ENCODE measurements around the gene INHBB. TPM values are rescaled to one million over a fixed set of nuclear protein-coding genes. Genes with fewer than 3 reads are reported as not detected.
A peak's percentile ranks its signal among the peaks of the same experiment; 100 is the strongest.

Gene INHBB
- total RNA-seq, 4 donors from 2014 or later = 0.20 to 1.1 (median 0.41) TPM; not detected in 1

GRCh38 chr2:120396013-120396860, 50.3 kb downstream of the INHBB start:
- intact Hi-C loops (cut with DNase I; ENCODE audit: low total_unique reads) (no loop called here), in situ Hi-C loops (cut with MboI; ENCODE audit: low pct_ligation_motif_present in 1 of 4, low pct_unique_long_range_greater_than_20kb in 1 of 4, low sequenced_read_pairs in 3 of 4) (no loop called here)
- Histone ChIP-seq H3K4me3 (no peak overlapping the region), H3K27ac (no peak overlapping the region), H3K4me1 (no peaks in the 10 kb centered on the region), H3K9me3 (no peaks in the 10 kb centered on the region), H3K27me3 (peaks cover 6% of the 10 kb centered on the region), H3K36me3 (no peaks in the 10 kb centered on the region)
- TF ChIP-seq CTCF (IDR thresholded peaks at IDR 0.05) (no peak), POLR2AphosphoS5 (IDR thresholded peaks at IDR 0.05) (no peak), EP300 (IDR thresholded peaks at IDR 0.05; ENCODE audit: low read depth) (no peak), POLR2A (IDR thresholded peaks at IDR 0.05) (no peak)
- DNase-seq = peak; percentile 1
- 71% methylated on average over 26 of the region's 31 CpGs; no CpG with 5 or more reads in 1 of the 2 donors for WGBS, 2 donors (ENCODE audit: low coverage in 1 of 2)

GRCh38 chr2:120396861-120397811, 51.2 kb downstream of the INHBB start:
- peak; percentile 3 for DNase-seq
- Histone ChIP-seq H3K4me3 (no peak overlapping the region), H3K4me1 (no peaks in the 10 kb centered on the region), H3K27me3 (peaks cover 6% of the 10 kb centered on the region), H3K9me3 (no peaks in the 10 kb centered on the region), H3K27ac (no peak overlapping the region), H3K36me3 (no peaks in the 10 kb centered on the region)
- in situ Hi-C loops (cut with MboI; ENCODE audit: low pct_ligation_motif_present in 1 of 4, low pct_unique_long_range_greater_than_20kb in 1 of 4, low sequenced_read_pairs in 3 of 4) = no loop called here
- TF ChIP-seq CTCF (IDR thresholded peaks at IDR 0.05) (no peak), EP300 (IDR thresholded peaks at IDR 0.05; ENCODE audit: low read depth) (no peak), POLR2A (IDR thresholded peaks at IDR 0.05) (no peak), POLR2AphosphoS5 (IDR thresholded peaks at IDR 0.05) (no peak)
- 0 to 68% methylated on average over 1 to 20 of the region's 25 CpGs for WGBS, 2 donors (ENCODE audit: low coverage in 1 of 2)
- intact Hi-C loops (cut with DNase I; ENCODE audit: low total_unique reads) = no loop called here

- in situ Hi-C loops (cut with MboI; ENCODE audit: low pct_ligation_motif_present in 1 of 4, low pct_unique_long_range_greater_than_20kb in 1 of 4, low sequenced_read_pairs in 3 of 4) (no loop called here), intact Hi-C loops (cut with DNase I; ENCODE audit: low total_unique reads) (no loop called here)
- H3K27ac ChIP-seq = no peak overlapping the region
- H3K4me1 ChIP-seq = no peaks in the 10 kb centered on the region
- H3K27me3 ChIP-seq = peaks cover 6% of the 10 kb centered on the region
- no peaks in the 10 kb centered on the region for H3K36me3 ChIP-seq
- no peak for TF ChIP-seq EP300 (IDR thresholded peaks at IDR 0.05; ENCODE audit: low read depth)
- TF ChIP-seq POLR2AphosphoS5 (IDR thresholded peaks at IDR 0.05) = no peak
- no peak for TF ChIP-seq CTCF (IDR thresholded peaks at IDR 0.05)
- TF ChIP-seq POLR2A (IDR thresholded peaks at IDR 0.05) = no peak
- peak; percentile 1 for DNase-seq
- no peak overlapping the region for H3K4me3 ChIP-seq
- H3K9me3 ChIP-seq = no peaks in the 10 kb centered on the region
- WGBS, 2 donors (ENCODE audit: low coverage in 1 of 2) = 78 to 86% methylated on average over 5 to 18 of the region's 18 CpGs
Observed at GRCh38 chr2:120398051-120398995, 52.4 kb downstream of the INHBB start.

All from transverse colon (tissue), 4 donors.